ENCODE data around the gene ELK3.

ELK3 gene

GRCh38 chr12:96193725-96194575 lies at the start of gene ELK3:
Gene ELK3, plus strand, starts transcription at chr12:96194375.
- peak; percentile 30 for DNase-seq

GRCh38 chr12:96146747-96147146 lies 47.4 kb upstream of the ELK3 start:
- no peak for DNase-seq

DNA sequence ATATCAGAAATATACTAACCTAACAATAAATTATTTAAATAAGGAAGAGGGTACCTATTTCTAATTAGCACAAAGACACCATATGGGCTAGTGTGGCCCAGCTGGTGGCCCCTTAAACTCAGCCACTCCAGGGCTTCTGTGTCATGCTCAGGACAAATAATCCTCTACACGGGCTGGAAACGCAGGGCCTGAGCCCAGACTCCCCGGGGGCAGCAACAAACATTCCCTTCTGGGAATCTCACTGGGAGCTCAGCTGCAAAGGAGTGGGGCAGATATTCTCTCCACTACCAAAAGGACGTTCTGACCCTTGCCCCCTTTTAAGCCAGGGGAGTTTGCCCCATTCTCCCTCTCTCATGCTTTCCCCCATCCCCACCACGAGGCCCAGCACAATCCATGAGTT lies 43.7 kb upstream of the ELK3 start:
- no peak for DNase-seq

DNA sequence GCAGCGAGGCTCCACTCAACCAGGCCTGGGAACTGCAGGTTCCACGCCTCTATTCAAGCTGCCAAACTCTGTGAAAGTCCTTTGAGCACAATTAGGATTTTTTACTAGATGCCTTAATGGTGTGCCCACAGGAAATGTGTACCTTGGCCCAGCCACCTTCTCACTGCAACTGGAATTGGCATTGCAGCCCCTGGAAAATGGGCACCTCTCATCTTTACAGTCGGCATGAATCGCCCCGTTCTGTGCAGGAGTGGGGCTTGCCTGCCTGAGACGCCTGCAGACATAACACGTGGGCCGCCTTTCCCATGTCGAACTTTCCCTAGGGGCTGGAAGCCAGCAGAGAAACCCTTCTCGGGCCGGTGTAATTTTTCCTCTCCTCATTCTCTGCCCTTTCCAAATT lies 42.0 kb upstream of the ELK3 start:
- DNase-seq = no peak

GRCh38 chr12:96153131-96153725 lies 40.9 kb upstream of the ELK3 start:
- no peak for DNase-seq

GRCh38 chr12:96155181-96155580 lies 39.0 kb upstream of the ELK3 start:
- DNase-seq = no peak

GRCh38 chr12:96155781-96156180 lies 38.4 kb upstream of the ELK3 start:
- no peak for DNase-seq

GRCh38 chr12:96156211-96156610 lies 38.0 kb upstream of the ELK3 start:
- DNase-seq = no peak

DNA sequence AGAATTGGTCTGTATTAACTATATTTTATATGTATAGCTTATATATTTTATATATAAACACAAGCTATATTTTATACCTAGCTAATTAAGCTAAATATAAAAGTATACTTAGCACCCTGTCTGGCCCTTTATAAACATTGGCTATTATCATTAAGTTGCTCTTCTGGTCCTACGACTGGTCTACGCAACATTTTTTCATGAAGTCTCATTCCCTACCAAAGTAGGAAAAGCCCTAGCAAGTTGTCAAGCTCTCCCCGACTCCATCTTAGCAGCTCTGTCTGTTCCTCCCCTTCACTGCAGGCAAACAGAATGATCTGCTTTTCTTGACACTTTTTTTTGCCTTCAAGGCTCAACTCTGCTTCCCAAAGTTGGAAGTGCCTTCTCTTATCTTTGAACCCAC lies 36.7 kb upstream of the ELK3 start:
- DNase-seq = no peak

- no peak for DNase-seq
Observed at GRCh38 chr12:96164951-96165811, 29.0 kb upstream of the ELK3 start.

GRCh38 chr12:96166765-96167164 lies 27.4 kb upstream of the ELK3 start:
- DNase-seq = no peak

DNA sequence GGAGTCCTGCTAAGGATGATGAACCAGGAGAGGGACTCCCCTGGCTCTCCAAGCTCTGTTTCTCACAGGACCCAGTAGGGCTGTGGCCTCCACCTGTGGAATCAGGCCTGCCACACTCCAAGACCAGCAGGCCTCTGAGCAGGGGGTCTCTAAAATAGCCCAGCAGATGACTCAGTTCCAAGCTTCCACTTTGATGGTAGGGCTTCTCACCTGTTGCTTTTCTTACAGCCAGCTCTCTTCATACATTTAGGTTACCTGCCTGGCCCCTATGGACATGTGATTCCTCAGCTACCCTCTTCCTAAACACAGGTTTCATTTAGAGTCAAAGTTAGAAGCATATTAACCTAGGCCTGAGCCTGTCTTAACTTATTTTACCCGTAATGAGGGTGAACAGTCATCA lies 26.7 kb upstream of the ELK3 start:
- no peak for DNase-seq

DNA sequence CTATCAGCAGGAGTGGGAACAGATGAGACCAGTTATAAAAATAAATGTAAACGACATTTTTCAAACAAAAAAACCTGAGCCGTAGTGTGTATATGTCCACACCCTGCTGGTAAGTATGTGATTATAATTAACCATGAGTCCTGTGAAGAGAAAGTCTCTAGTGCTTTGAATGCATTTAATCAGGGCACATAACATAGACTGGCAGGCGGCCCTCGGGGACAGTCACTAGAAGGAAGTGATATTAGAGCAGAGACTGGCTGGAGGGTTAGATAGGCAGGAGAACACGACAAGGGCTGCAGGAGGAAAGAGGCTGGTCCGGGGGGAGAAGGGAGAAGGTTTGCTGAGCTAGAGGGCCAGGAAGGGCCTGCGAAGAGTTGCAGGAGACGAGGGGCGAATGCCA lies 23.8 kb upstream of the ELK3 start:
- no peak for DNase-seq

GRCh38 chr12:96170762-96171161 lies 23.4 kb upstream of the ELK3 start:
- DNase-seq = no peak

DNA sequence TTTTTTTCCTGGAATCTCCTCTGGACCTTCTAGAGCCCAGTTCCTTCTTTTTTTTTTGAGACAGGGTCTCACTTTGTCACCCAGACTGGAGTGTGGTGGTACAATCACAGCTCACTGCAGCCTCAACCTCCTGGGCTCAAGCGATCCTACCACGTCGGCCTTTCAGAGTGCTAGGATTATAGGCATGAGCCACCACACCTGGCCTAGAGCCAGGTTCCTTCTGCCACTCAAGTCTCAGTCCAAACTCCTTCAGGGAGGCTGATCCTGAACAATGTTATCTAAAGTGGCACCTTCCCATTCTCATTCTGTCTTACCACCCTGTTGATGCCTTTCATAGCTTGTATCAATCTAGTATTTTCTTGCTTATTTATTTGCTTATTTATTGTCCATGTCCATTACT lies 22.3 kb upstream of the ELK3 start:
- DNase-seq = no peak

DNA sequence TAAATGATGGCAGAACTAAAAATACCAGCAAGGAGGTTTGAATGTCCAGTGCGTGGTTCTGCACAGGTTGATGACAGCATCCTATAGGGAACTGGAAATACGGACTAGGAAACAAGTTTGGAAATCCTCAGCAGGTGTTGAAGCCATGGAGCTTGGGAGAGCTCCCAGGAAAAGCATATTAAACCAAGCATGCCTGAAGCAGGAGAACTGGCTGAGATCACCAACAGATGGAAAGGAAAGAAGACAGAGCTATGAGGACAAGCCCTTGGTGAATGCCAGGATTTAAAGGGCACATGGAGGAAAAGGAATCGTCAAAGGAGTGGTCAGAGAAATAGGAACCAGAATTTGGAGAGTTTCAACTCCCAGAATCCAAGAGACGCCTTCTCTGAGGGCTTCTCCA lies 21.2 kb upstream of the ELK3 start:
- no peak for DNase-seq

- DNase-seq = no peak
Observed at GRCh38 chr12:96176575-96176974, 17.6 kb upstream of the ELK3 start.

DNA sequence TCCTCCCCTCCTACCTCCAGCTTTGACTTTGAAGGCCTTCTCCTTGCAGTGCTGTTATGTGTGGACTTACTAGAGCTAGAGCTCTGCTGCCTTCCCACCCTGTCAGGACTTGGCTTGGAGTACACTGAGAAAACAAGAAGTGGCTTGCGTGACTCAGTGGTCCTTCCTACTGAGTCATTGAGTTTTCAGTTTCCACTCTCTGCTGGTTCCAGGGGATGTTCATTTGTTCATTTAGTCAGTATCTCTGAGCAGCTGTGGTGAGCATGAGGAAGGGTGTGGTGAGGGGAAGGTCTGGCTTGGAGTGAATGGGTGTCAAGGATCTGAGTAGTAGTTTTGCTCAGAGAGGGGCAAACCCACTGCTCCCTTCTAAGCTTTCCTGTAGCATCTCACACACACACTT lies 17.2 kb upstream of the ELK3 start:
- no peak for DNase-seq

DNA sequence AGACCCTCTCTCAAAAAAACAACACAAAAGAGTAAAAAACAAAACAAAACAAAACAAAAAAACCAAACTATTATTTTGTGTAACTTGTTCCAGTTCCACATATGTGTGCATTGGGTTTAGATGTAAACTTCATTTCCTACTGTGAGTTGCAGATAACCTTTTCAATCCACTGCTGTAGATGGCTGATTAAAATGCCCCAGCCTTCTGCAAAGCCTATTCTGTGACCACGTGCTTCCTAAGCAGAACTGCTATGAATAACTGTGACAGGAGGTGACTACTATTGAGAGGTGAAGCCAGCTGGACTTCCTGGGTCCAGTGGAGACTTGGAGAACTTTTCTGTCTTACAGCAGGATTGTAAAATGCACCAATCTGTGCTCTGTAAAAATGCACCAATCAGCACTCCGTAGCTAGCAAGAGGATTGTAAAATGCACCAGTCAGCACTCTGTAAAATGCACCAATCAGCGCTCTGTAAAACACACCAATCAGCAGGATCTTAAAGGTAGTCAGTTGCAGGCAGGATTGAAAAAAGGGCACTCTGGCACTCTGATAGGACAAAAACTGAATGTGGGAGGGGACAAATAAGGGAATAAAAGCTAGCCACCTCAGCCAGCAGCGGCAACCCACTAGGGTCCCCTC lies 10.3 kb upstream of the ELK3 start:
- no peak for DNase-seq

GRCh38 chr12:96185914-96186313 lies 8.3 kb upstream of the ELK3 start:
- DNase-seq = no peak

GRCh38 chr12:96186607-96187301 lies 7.4 kb upstream of the ELK3 start:
- no peak for DNase-seq

- no peak for DNase-seq
Observed at GRCh38 chr12:96187956-96188355, 6.2 kb upstream of the ELK3 start.

GRCh38 chr12:96189781-96190180 lies 4.4 kb upstream of the ELK3 start:
- DNase-seq = no peak

Measured in NCI-H1105 treated with DMSO at 0.1 percent for 48 hours (cell line).